Astrocyte (in vitro differentiated cells and primary cell): ENCODE data around the gene LMNTD2.

Experiments used
- CTCF ChIP-seq: IDR thresholded peaks from 2 replicates; pipeline ENCODE4 v1.5.1; 2011; ENCODE audit warnings: low read depth, mild to moderate bottlenecking, inconsistent platforms, low read length, moderate library complexity; ENCODE audit not compliant: insufficient read depth
- EZH2 ChIP-seq: IDR thresholded peaks from 2 replicates; pipeline ENCODE4 v1.6.1; 2012; ENCODE audit warnings: mild to moderate bottlenecking, low read length, inconsistent platforms; ENCODE audit not compliant: insufficient read depth

DNA sequence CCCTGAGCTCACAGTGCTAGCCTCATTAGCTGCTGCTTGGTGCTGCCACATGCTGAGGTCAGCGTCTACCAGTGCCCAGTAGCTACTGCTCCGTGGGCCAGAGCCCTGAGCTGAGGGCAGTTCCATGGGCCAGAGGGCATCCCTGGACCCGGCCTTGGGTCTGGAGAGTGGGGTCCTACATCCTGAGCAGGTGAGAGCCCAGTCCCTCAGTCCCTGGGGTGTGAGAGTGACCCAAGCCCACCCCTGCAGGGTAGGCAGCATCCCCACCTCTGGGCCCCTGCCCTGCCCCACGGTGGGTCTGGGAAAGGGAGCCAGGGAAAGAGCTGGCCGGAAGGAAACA, 9.8 kb downstream of the LMNTD2 start:
- TF ChIP-seq CTCF (no peak), EZH2 (no peak)
